ENCODE results near the gene PDE2A.

DNA sequence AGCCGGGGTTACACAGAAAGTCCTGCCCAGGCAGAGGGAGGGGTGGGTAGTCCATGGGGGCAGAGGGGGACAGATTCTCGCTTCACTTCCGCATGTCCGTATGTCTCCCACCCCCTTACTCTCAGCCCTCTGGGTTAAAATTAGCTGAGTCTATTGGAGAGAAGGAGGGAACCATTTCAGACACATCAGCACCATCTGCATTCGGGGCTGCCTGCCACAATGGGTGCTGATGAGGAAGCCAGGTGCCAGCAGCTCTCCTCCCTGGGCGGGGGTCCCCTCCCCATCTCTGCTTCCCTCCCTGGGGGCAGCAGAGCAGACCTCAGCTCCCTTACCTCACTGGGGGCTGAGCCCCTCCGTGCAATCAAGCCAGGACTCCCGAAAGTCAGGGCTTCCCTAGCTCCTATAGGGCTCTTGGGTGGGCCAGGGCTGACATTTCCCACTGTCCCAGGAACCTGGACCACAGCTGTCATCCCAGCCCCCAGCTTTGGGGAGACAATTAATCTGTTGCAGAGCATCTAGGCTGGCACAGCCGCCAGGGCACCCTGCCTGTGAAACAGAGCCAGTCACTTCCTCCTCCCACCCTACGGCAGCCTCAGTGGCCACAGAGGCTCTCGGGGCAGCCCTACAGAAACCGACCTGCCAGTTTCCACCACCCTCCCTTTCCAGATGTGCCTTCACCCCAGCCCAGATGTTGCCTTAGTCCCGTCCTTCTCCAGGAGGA is 67.3 kb downstream of the PDE2A start:
- TF ChIP-seq, protein P1, sequence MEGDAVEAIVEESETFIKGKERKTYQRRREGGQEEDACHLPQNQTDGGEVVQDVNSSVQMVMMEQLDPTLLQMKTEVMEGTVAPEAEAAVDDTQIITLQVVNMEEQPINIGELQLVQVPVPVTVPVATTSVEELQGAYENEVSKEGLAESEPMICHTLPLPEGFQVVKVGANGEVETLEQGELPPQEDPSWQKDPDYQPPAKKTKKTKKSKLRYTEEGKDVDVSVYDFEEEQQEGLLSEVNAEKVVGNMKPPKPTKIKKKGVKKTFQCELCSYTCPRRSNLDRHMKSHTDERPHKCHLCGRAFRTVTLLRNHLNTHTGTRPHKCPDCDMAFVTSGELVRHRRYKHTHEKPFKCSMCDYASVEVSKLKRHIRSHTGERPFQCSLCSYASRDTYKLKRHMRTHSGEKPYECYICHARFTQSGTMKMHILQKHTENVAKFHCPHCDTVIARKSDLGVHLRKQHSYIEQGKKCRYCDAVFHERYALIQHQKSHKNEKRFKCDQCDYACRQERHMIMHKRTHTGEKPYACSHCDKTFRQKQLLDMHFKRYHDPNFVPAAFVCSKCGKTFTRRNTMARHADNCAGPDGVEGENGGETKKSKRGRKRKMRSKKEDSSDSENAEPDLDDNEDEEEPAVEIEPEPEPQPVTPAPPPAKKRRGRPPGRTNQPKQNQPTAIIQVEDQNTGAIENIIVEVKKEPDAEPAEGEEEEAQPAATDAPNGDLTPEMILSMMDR (IDR thresholded peaks at IDR 0.05): no peak
- TF ChIP-seq, protein P2, sequence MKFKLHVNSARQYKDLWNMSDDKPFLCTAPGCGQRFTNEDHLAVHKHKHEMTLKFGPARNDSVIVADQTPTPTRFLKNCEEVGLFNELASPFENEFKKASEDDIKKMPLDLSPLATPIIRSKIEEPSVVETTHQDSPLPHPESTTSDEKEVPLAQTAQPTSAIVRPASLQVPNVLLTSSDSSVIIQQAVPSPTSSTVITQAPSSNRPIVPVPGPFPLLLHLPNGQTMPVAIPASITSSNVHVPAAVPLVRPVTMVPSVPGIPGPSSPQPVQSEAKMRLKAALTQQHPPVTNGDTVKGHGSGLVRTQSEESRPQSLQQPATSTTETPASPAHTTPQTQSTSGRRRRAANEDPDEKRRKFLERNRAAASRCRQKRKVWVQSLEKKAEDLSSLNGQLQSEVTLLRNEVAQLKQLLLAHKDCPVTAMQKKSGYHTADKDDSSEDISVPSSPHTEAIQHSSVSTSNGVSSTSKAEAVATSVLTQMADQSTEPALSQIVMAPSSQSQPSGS (CRISPR knock-in tag; IDR thresholded peaks at IDR 0.05; ENCODE audit: borderline replicate concordance, low read depth): no peak
- TF ChIP-seq, protein P3, sequence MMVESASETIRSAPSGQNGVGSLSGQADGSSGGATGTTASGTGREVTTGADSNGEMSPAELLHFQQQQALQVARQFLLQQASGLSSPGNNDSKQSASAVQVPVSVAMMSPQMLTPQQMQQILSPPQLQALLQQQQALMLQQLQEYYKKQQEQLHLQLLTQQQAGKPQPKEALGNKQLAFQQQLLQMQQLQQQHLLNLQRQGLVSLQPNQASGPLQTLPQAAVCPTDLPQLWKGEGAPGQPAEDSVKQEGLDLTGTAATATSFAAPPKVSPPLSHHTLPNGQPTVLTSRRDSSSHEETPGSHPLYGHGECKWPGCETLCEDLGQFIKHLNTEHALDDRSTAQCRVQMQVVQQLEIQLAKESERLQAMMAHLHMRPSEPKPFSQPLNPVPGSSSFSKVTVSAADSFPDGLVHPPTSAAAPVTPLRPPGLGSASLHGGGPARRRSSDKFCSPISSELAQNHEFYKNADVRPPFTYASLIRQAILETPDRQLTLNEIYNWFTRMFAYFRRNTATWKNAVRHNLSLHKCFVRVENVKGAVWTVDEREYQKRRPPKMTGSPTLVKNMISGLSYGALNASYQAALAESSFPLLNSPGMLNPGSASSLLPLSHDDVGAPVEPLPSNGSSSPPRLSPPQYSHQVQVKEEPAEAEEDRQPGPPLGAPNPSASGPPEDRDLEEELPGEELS (CRISPR knock-in tag; IDR thresholded peaks at IDR 0.05): no peak
- TF ChIP-seq, protein P4, sequence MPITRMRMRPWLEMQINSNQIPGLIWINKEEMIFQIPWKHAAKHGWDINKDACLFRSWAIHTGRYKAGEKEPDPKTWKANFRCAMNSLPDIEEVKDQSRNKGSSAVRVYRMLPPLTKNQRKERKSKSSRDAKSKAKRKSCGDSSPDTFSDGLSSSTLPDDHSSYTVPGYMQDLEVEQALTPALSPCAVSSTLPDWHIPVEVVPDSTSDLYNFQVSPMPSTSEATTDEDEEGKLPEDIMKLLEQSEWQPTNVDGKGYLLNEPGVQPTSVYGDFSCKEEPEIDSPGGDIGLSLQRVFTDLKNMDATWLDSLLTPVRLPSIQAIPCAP (CRISPR knock-in tag; IDR thresholded peaks at IDR 0.05): no peak
- TF ChIP-seq ZNF232 (CRISPR knock-in tag; IDR thresholded peaks at IDR 0.05) (no peak), CREM (CRISPR knock-in tag; IDR thresholded peaks at IDR 0.05) (no peak), NR3C1 (CRISPR knock-in tag; conservative IDR thresholded peaks at IDR 0.05; ENCODE audit: low read depth) (no peak), NFYB (CRISPR knock-in tag; conservative IDR thresholded peaks at IDR 0.05; ENCODE audit: low read depth) (no peak), MXD4 (CRISPR knock-in tag; IDR thresholded peaks at IDR 0.05; ENCODE audit: borderline replicate concordance) (no peak)
- TF ChIP-seq, protein P5, sequence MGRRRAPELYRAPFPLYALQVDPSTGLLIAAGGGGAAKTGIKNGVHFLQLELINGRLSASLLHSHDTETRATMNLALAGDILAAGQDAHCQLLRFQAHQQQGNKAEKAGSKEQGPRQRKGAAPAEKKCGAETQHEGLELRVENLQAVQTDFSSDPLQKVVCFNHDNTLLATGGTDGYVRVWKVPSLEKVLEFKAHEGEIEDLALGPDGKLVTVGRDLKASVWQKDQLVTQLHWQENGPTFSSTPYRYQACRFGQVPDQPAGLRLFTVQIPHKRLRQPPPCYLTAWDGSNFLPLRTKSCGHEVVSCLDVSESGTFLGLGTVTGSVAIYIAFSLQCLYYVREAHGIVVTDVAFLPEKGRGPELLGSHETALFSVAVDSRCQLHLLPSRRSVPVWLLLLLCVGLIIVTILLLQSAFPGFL (CRISPR knock-in tag; IDR thresholded peaks at IDR 0.05; ENCODE audit: borderline replicate concordance): no peak

Measured in WTC11 (cell line).